Measurements from ENCODE around the gene ZFYVE9.

Gene ZFYVE9

GRCh38 chr1:52186449-52186848, 44.6 kb downstream of the ZFYVE9 start:
- CTCF ChIA-PET = interaction anchor here (0.6 kb wide), 1 partner anchor 8 kb away, joined by 3 read pairs; no protein-coding TSS in a partner anchor
- TF ChIP-seq ZNF169 (tag by site-specific recombination; IDR thresholded peaks at IDR 0.05) (no peak), ZNF707 (tag by site-specific recombination; IDR thresholded peaks at IDR 0.05) (no peak), ZNF510 (tag by site-specific recombination; IDR thresholded peaks at IDR 0.05; ENCODE audit: insufficient replicate concordance) (no peak), ZNF175 (tag by site-specific recombination; IDR thresholded peaks at IDR 0.05) (no peak), BCL6B (tag by site-specific recombination; IDR thresholded peaks at IDR 0.05) (no peak), ZNF16 (tag by site-specific recombination; IDR thresholded peaks at IDR 0.05; ENCODE audit: low read depth) (no peak), SP3 (tag by site-specific recombination; IDR thresholded peaks at IDR 0.05) (no peak), KLF8 (tag by site-specific recombination; IDR thresholded peaks at IDR 0.05) (no peak), ZNF433 (tag by site-specific recombination; IDR thresholded peaks at IDR 0.05; ENCODE audit: low read depth) (no peak), OSR2 (tag by site-specific recombination; IDR thresholded peaks at IDR 0.05) (no peak), ZBTB21 (tag by site-specific recombination; IDR thresholded peaks at IDR 0.05) (no peak), ZSCAN18 (tag by site-specific recombination; IDR thresholded peaks at IDR 0.05) (no peak), ZNF10 (tag by site-specific recombination; IDR thresholded peaks at IDR 0.05) (no peak), ZNF426 (tag by site-specific recombination; IDR thresholded peaks at IDR 0.05) (no peak), SP2 (tag by site-specific recombination; IDR thresholded peaks at IDR 0.05) (no peak), ZSCAN30 (tag by site-specific recombination; IDR thresholded peaks at IDR 0.05) (no peak), ZNF155 (tag by site-specific recombination; IDR thresholded peaks at IDR 0.05) (no peak), HOXA7 (CRISPR knock-in tag; IDR thresholded peaks at IDR 0.05; ENCODE audit: borderline replicate concordance) (no peak)
- TF ChIP-seq, protein P1, sequence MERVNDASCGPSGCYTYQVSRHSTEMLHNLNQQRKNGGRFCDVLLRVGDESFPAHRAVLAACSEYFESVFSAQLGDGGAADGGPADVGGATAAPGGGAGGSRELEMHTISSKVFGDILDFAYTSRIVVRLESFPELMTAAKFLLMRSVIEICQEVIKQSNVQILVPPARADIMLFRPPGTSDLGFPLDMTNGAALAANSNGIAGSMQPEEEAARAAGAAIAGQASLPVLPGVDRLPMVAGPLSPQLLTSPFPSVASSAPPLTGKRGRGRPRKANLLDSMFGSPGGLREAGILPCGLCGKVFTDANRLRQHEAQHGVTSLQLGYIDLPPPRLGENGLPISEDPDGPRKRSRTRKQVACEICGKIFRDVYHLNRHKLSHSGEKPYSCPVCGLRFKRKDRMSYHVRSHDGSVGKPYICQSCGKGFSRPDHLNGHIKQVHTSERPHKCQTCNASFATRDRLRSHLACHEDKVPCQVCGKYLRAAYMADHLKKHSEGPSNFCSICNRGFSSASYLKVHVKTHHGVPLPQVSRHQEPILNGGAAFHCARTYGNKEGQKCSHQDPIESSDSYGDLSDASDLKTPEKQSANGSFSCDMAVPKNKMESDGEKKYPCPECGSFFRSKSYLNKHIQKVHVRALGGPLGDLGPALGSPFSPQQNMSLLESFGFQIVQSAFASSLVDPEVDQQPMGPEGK (tag by site-specific recombination; IDR thresholded peaks at IDR 0.05) = no peak
- TF ChIP-seq, protein P2, sequence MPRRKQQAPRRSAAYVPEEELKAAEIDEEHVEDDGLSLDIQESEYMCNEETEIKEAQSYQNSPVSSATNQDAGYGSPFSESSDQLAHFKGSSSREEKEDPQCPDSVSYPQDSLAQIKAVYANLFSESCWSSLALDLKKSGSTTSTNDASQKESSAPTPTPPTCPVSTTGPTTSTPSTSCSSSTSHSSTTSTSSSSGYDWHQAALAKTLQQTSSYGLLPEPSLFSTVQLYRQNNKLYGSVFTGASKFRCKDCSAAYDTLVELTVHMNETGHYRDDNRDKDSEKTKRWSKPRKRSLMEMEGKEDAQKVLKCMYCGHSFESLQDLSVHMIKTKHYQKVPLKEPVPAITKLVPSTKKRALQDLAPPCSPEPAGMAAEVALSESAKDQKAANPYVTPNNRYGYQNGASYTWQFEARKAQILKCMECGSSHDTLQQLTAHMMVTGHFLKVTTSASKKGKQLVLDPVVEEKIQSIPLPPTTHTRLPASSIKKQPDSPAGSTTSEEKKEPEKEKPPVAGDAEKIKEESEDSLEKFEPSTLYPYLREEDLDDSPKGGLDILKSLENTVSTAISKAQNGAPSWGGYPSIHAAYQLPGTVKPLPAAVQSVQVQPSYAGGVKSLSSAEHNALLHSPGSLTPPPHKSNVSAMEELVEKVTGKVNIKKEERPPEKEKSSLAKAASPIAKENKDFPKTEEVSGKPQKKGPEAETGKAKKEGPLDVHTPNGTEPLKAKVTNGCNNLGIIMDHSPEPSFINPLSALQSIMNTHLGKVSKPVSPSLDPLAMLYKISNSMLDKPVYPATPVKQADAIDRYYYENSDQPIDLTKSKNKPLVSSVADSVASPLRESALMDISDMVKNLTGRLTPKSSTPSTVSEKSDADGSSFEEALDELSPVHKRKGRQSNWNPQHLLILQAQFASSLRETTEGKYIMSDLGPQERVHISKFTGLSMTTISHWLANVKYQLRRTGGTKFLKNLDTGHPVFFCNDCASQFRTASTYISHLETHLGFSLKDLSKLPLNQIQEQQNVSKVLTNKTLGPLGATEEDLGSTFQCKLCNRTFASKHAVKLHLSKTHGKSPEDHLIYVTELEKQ (tag by site-specific recombination; IDR thresholded peaks at IDR 0.05; ENCODE audit: borderline replicate concordance) = no peak
- H3K27ac ChIP-seq (ENCODE audit: extremely low read depth, low read depth, low read length) = no peak overlapping the region
- no peak overlapping the region for H3K4me3 ChIP-seq (ENCODE audit: low read depth, low read length)
- no peaks in the 10 kb centered on the region for H3K36me3 ChIP-seq (ENCODE audit: control insufficient read depth in 2 of 2, insufficient read depth in 1 of 2, low read length in 2 of 2)
- POLR2A ChIA-PET = no interaction called here
- no peaks in the 10 kb centered on the region for H3K4me1 ChIP-seq (ENCODE audit: control insufficient read depth, insufficient read depth, low read length)
- no peaks in the 10 kb centered on the region for H3K9me3 ChIP-seq (ENCODE audit: control insufficient read depth, insufficient read depth, low read depth, low read length)

Data from HEK293 (cell line).